ENCODE results near the gene CNTN1. TPM values are rescaled to one million over a fixed set of nuclear protein-coding genes. Genes with fewer than 3 reads are reported as not detected.

The CNTN1 gene
- total and polyA plus RNA-seq, 2 of the 4 experiments (the other 2 are of a cell fraction), result 0.10 to 0.18 TPM

DNA sequence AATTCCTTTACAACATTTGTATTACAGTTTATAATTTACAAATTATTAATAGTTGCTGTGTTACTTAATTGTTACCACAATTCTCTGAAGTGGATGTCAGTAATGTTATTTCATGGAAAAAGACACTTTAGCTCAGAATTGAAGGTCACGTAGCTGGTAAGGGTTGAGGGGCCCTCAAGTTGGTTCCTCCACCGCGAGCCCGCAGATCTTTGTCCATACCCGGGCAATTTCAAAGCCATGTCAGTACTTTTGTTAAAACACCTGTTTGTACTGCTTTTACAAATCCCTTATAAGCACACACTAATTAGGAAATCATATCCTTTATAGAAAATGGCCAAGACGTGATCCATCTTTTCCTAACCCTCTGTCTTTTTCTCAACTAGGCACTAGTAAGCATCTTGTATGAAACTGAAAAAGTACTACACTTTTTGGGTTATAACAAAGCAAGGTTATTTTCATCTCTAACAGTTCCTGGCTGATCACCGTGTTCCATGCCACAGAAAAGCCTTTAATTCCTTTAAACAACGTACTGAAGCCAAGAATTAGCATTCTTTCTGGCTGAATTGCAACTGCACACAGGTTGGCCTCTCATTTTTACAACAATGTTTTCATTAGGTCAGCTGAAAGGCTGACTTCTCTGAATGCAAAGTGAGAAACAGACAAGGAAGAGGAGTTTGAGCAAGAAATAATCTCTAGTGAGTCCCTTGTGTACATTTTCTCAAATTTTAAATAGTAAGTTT, 76.1 kb downstream of the CNTN1 start:
- Histone ChIP-seq H3K27ac (ENCODE audit: insufficient read depth, low read length) (no peak overlapping the region), H3K36me3 (ENCODE audit: control insufficient read depth, insufficient read depth, low read length) (no peaks in the 10 kb centered on the region), H4K91ac (ENCODE audit: insufficient read depth, low read depth, low read length) (no peak overlapping the region), H2BK20ac (ENCODE audit: low read depth, low read length) (no peak overlapping the region), H3K9me1 (ENCODE audit: insufficient read depth, low read length) (no peaks in the 10 kb centered on the region), H4K8ac (ENCODE audit: low read depth in 2 of 2, low read length in 2 of 2) (no peak overlapping the region), H3K27me3 (ENCODE audit: control insufficient read depth, insufficient read depth, low read length) (no peaks in the 10 kb centered on the region), H3K4me3 (ENCODE audit: insufficient read depth, low read depth, low read length) (no peak overlapping the region), H3K9me3 (ENCODE audit: control insufficient read depth, insufficient read depth, low read length) (no peaks in the 10 kb centered on the region), H3K18ac (ENCODE audit: low read depth, low read length) (no peak overlapping the region), H2BK120ac (ENCODE audit: low read depth, low read length) (no peak overlapping the region), H4K5ac (ENCODE audit: low read depth, low read length) (no peak overlapping the region), H3K4ac (ENCODE audit: low read depth, low read length) (no peak overlapping the region), H3K23ac (ENCODE audit: low read depth, low read length) (no peak overlapping the region), H3K56ac (ENCODE audit: extremely low read depth, insufficient read depth, low read length) (no peak overlapping the region), H2BK5ac (ENCODE audit: low read depth, low read length, poor library complexity, severe bottlenecking) (no peak overlapping the region), H2BK15ac (ENCODE audit: low read depth, low read length) (no peak overlapping the region), H3K14ac (replicated peaks; ENCODE audit: low read depth, low read length) (no peak overlapping the region), H2AK9ac (replicated peaks; ENCODE audit: low read depth, low read length, poor library complexity) (no peak overlapping the region), H3K4me1 (ENCODE audit: control insufficient read depth, insufficient read depth, low read length) (no peaks in the 10 kb centered on the region), H3K79me1 (ENCODE audit: low read depth in 1 of 2, low read length in 2 of 2) (no peaks in the 10 kb centered on the region), H3K4me2 (ENCODE audit: low read depth, low read length) (no peak overlapping the region), H2AFZ (replicated peaks; ENCODE audit: low read length, poor library complexity) (no peak overlapping the region), H3K9ac (ENCODE audit: low read depth, low read length) (no peak overlapping the region), H2AK5ac (ENCODE audit: low read depth, low read length) (no peak overlapping the region), H4K20me1 (ENCODE audit: insufficient read depth, low read length) (no peaks in the 10 kb centered on the region)
- intact Hi-C loops (cut with micrococcal nuclease), result no loop called here
- no TSS peak for BruUV-seq (replicated peaks)
- DNase-seq (no peak), ATAC-seq (ENCODE audit: low read depth) (no peak)
- in situ Hi-C loops (cut with MboI; ENCODE audit: low sequenced_read_pairs), result no loop called here
- no CpG with 5 or more reads among the region's 8 CpGs for WGBS, 2 experiments (ENCODE audit: extremely low coverage in 2 of 2, insufficient read length in 1 of 2)
- POLR2A ChIA-PET (ENCODE audit: unreplicated experiment), result no interaction called here
- CTCF ChIA-PET, result no interaction called here
- dilution Hi-C loops (cut with HindIII; ENCODE audit: low sequenced_read_pairs, unreplicated experiment), result no loop called here
- no peak for TF ChIP-seq POLR2A (IDR thresholded peaks at IDR 0.05; ENCODE audit: low read depth, low read length)
- no peak for TF ChIP-seq RCOR1 (IDR thresholded peaks at IDR 0.05; ENCODE audit: insufficient replicate concordance, low read length)
- TF ChIP-seq RAD21 (IDR thresholded peaks at IDR 0.05; ENCODE audit: low read length), result no peak
- TF ChIP-seq, protein P1, sequence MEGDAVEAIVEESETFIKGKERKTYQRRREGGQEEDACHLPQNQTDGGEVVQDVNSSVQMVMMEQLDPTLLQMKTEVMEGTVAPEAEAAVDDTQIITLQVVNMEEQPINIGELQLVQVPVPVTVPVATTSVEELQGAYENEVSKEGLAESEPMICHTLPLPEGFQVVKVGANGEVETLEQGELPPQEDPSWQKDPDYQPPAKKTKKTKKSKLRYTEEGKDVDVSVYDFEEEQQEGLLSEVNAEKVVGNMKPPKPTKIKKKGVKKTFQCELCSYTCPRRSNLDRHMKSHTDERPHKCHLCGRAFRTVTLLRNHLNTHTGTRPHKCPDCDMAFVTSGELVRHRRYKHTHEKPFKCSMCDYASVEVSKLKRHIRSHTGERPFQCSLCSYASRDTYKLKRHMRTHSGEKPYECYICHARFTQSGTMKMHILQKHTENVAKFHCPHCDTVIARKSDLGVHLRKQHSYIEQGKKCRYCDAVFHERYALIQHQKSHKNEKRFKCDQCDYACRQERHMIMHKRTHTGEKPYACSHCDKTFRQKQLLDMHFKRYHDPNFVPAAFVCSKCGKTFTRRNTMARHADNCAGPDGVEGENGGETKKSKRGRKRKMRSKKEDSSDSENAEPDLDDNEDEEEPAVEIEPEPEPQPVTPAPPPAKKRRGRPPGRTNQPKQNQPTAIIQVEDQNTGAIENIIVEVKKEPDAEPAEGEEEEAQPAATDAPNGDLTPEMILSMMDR (conservative IDR thresholded peaks at IDR 0.05; ENCODE audit: low read depth, low read length), result no peak
- no peak for TF ChIP-seq FOS (IDR thresholded peaks at IDR 0.05; ENCODE audit: low read depth, low read length)
- no peak for TF ChIP-seq NFE2L2 (IDR thresholded peaks at IDR 0.05; ENCODE audit: low read depth, low read length)
- TF ChIP-seq, protein P2, sequence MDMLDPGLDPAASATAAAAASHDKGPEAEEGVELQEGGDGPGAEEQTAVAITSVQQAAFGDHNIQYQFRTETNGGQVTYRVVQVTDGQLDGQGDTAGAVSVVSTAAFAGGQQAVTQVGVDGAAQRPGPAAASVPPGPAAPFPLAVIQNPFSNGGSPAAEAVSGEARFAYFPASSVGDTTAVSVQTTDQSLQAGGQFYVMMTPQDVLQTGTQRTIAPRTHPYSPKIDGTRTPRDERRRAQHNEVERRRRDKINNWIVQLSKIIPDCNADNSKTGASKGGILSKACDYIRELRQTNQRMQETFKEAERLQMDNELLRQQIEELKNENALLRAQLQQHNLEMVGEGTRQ (IDR thresholded peaks at IDR 0.05; ENCODE audit: low read depth, low read length), result no peak
- TF ChIP-seq, protein P3, sequence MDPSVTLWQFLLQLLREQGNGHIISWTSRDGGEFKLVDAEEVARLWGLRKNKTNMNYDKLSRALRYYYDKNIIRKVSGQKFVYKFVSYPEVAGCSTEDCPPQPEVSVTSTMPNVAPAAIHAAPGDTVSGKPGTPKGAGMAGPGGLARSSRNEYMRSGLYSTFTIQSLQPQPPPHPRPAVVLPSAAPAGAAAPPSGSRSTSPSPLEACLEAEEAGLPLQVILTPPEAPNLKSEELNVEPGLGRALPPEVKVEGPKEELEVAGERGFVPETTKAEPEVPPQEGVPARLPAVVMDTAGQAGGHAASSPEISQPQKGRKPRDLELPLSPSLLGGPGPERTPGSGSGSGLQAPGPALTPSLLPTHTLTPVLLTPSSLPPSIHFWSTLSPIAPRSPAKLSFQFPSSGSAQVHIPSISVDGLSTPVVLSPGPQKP (IDR thresholded peaks at IDR 0.05; ENCODE audit: borderline replicate concordance, low read depth, low read length), result no peak
- TF ChIP-seq SMC3 (IDR thresholded peaks at IDR 0.05; ENCODE audit: low read depth, low read length), result no peak
- no peak for TF ChIP-seq MXI1 (IDR thresholded peaks at IDR 0.05; ENCODE audit: borderline replicate concordance, low read depth, low read length)
- no peak for TF ChIP-seq CHD1 (IDR thresholded peaks at IDR 0.05; ENCODE audit: low read depth, low read length)
- TF ChIP-seq RFX5 (IDR thresholded peaks at IDR 0.05; ENCODE audit: low read depth, low read length), result no peak
- TF ChIP-seq MAFK (IDR thresholded peaks at IDR 0.05; ENCODE audit: low read depth, low read length), result no peak
- no peak for TF ChIP-seq MAZ (IDR thresholded peaks at IDR 0.05; ENCODE audit: borderline replicate concordance, low read depth, low read length)
- TF ChIP-seq CEBPB (IDR thresholded peaks at IDR 0.05; ENCODE audit: low read depth, low read length), result no peak
- no peak for TF ChIP-seq BHLHE40 (IDR thresholded peaks at IDR 0.05; ENCODE audit: low read depth, low read length)

Data from IMR-90 (cell line).